Mesenchymal stem cell (in vitro differentiated cells and primary cell): ENCODE data around the gene ADAMTS17.
"Not testable (repeated sequence)": the region's sequence is repeated elsewhere in the genome, so short reads cannot be mapped to it uniquely, and the experiment has no call there.

Experiments used
- DNase-seq: peaks from one replicate; pipeline ENCODE4 v3.0.0-alpha.2; 2013
- H2AFZ ChIP-seq: one replicate; pipeline ENCODE4 v1.6.1; 2013; ENCODE audit warnings: low read depth, mild to moderate bottlenecking, control low read depth, inconsistent platforms, low read length, moderate library complexity
- H2AK5ac ChIP-seq: 2 replicates; pipeline ENCODE4 v1.6.1; 2013; ENCODE audit warnings: low read length, moderate library complexity, mild to moderate bottlenecking, inconsistent platforms; ENCODE audit not compliant: severe bottlenecking
- H2BK120ac ChIP-seq: one replicate; pipeline ENCODE4 v1.6.1; 2013; ENCODE audit warnings: low read depth, mild to moderate bottlenecking, inconsistent platforms, low read length, moderate library complexity
- H2BK12ac ChIP-seq, 2 experiments: one replicate each; pipeline ENCODE4 v1.6.1; 2013; ENCODE audit warnings: inconsistent platforms in 2 of 2, low read length in 2 of 2, mild to moderate bottlenecking in 2 of 2, moderate library complexity in 2 of 2, control low read depth in 1 of 2
- H2BK15ac ChIP-seq: one replicate; pipeline ENCODE4 v1.6.1; 2013; ENCODE audit warnings: mild to moderate bottlenecking, low read depth, inconsistent platforms; ENCODE audit not compliant: poor library complexity, severe bottlenecking
- H2BK5ac ChIP-seq: 2 replicates; pipeline ENCODE4 v1.6.1; 2013; ENCODE audit warnings: low read depth, mild to moderate bottlenecking, low read length, control low read depth, inconsistent platforms; ENCODE audit not compliant: poor library complexity, severe bottlenecking
- H3K14ac ChIP-seq, 2 experiments: one replicate each; pipeline ENCODE4 v1.6.1; 2013; ENCODE audit warnings: inconsistent platforms in 2 of 2, low read length in 2 of 2, control low read depth in 1 of 2, mild to moderate bottlenecking in 1 of 2, moderate library complexity in 1 of 2
- H3K18ac ChIP-seq, 2 experiments: one replicate each; pipeline ENCODE4 v1.6.1; 2013; ENCODE audit warnings: inconsistent platforms in 2 of 2, low read length in 2 of 2, control low read depth in 1 of 2, low read depth in 1 of 2, mild to moderate bottlenecking in 1 of 2
- H3K23ac ChIP-seq, 2 experiments: one replicate each; pipeline ENCODE4 v1.6.1; 2013; ENCODE audit warnings: inconsistent platforms in 2 of 2, low read length in 2 of 2, mild to moderate bottlenecking in 2 of 2, moderate library complexity in 2 of 2, control low read depth in 1 of 2
- H3K27ac ChIP-seq: 2 replicates; pipeline ENCODE4 v1.5.1; 2013; ENCODE audit warnings: mild to moderate bottlenecking, moderate library complexity, low read length, control low read depth, inconsistent platforms; ENCODE audit not compliant: poor library complexity, severe bottlenecking
- H3K27me3 ChIP-seq, 2 experiments: 2 replicates each; pipeline versions ENCODE4 v1.6.1 to v1.7.0; 2013; ENCODE audit warnings: low read length in 2 of 2, mild to moderate bottlenecking in 2 of 2, moderate library complexity in 2 of 2, control low read depth in 1 of 2, inconsistent platforms in 1 of 2; ENCODE audit not compliant: control insufficient read depth in 1 of 2, insufficient read depth in 1 of 2
- H3K36me3 ChIP-seq, 2 experiments: 2 replicates each; pipeline versions ENCODE4 v1.6.1 to v1.7.0; 2013; ENCODE audit warnings: low read length in 2 of 2, control low read depth in 1 of 2, inconsistent platforms in 1 of 2, low read depth in 1 of 2, mild to moderate bottlenecking in 1 of 2; ENCODE audit not compliant: insufficient read depth in 2 of 2, control insufficient read depth in 1 of 2
- H3K4ac ChIP-seq, 2 experiments: one replicate each; pipeline ENCODE4 v1.6.1; 2013; ENCODE audit warnings: inconsistent platforms in 2 of 2, low read length in 2 of 2, mild to moderate bottlenecking in 2 of 2, moderate library complexity in 2 of 2, control low read depth in 1 of 2, low read depth in 1 of 2
- H3K4me1 ChIP-seq: 2 replicates; pipeline ENCODE4 v1.6.1; 2013; ENCODE audit warnings: low read depth, low read length, control low read depth; ENCODE audit not compliant: control insufficient read depth, insufficient read depth
- H3K4me2 ChIP-seq: 2 replicates; pipeline ENCODE4 v1.6.1; 2013; ENCODE audit warnings: low read length, mild to moderate bottlenecking, inconsistent platforms; ENCODE audit not compliant: poor library complexity, severe bottlenecking
- H3K4me3 ChIP-seq, 2 experiments: 2 replicates each; pipeline versions ENCODE4 v1.5.1 to v1.7.0; 2013; ENCODE audit warnings: low read length in 2 of 2, mild to moderate bottlenecking in 2 of 2, control low read depth in 1 of 2, low read depth in 1 of 2; ENCODE audit not compliant: insufficient read depth in 1 of 2
- H3K79me1 ChIP-seq: replicated peaks from 2 replicates; pipeline ENCODE4 v1.6.1; 2013; ENCODE audit warnings: mild to moderate bottlenecking, control low read depth, low read length, inconsistent platforms; ENCODE audit not compliant: poor library complexity, severe bottlenecking
- H3K9ac ChIP-seq: 2 replicates; pipeline ENCODE4 v1.7.0; 2013; ENCODE audit warnings: mild to moderate bottlenecking, low read length, moderate library complexity
- H3K9me3 ChIP-seq: 2 replicates; pipeline ENCODE4 v1.7.0; 2013; ENCODE audit warnings: mild to moderate bottlenecking, low read length; ENCODE audit not compliant: control insufficient read depth
- H4K8ac ChIP-seq: one replicate; pipeline ENCODE4 v1.6.1; 2013; ENCODE audit warnings: inconsistent platforms, mild to moderate bottlenecking, low read length, moderate library complexity
- H4K91ac ChIP-seq: one replicate; pipeline ENCODE4 v1.6.1; 2013; ENCODE audit warnings: mild to moderate bottlenecking, low read length, inconsistent platforms
- WGBS: methylation state at CpG from one replicate; pipeline ENCODE4 v1.1.7; 2013; ENCODE audit warnings: mixed read lengths; 5-methylcytosine and 5-hydroxymethylcytosine counted together

Gene ADAMTS17

DNA sequence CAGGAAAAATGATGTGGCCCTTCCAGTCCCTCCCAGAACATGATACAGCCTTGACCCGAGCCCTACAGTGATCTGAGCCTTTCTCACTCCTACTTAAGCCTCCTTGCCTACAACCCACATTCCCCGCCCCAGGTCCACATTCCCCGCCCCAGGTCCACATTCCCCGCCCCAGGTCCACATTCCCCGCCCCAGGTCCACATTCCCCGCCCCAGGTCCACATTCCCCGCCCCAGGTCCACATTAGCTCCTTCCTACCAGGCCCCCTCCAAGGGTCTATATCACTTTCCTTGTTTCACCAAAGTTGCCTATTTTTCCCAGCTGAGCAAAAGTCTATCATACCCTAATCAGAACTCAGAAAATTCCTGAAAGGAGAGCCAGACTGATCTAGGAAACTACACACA lies 2.3 kb downstream of the ADAMTS17 start:
- H3K4me3 ChIP-seq, H4K91ac ChIP-seq, H3K36me3 ChIP-seq, H2BK12ac ChIP-seq, H3K18ac ChIP-seq, DNase-seq, H3K4me1 ChIP-seq, H3K9me3 ChIP-seq, H2BK120ac ChIP-seq, H3K23ac ChIP-seq, H2AK5ac ChIP-seq, H2BK15ac ChIP-seq, H4K8ac ChIP-seq, H3K79me1 ChIP-seq, H3K14ac ChIP-seq, H2BK5ac ChIP-seq, H3K9ac ChIP-seq, H2AFZ ChIP-seq, H3K27ac ChIP-seq, H3K4me2 ChIP-seq, H3K4ac ChIP-seq: not testable (repeated sequence)
- 68% methylated on average over 7 of the region's 7 CpGs for WGBS
- H3K27me3 ChIP-seq: peaks cover 16 to 64% of the 10 kb centered on the region in 2 experiments

DNA sequence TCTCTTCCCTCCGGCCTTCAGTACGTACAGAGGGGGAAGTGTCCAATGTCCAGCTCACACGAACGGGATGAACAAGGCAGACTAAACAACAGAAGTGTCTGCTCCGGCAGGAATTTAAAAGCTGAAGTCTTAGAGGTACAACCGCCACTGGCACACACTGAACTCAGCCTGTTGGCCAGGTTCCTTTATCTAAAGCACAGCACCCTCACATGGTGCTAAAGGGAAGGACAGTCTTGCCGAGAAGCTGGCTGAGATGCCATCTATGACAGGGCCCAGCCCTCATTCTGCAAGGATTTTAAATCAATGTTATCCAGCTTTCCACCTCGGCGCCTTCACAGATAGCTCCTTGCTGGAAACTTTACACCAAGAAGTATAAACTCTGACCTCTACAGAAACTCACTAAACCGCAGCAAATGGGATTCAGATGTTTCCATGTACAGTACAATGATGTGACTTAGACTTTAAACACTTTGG lies 2.8 kb downstream of the ADAMTS17 start:
- Histone ChIP-seq H3K9me3 (no peaks in the 10 kb centered on the region), H2AFZ (no peak overlapping the region), H3K18ac (no peak overlapping the region), H3K27me3 (peaks cover 16 to 64% of the 10 kb centered on the region in 2 experiments), H2AK5ac (no peak overlapping the region), H3K4ac (no peak overlapping the region), H3K4me3 (no peak overlapping the region), H3K79me1 (no peaks in the 10 kb centered on the region), H3K23ac (no peak overlapping the region), H3K14ac (no peak overlapping the region), H2BK5ac (no peak overlapping the region), H2BK120ac (no peak overlapping the region), H3K27ac (no peak overlapping the region), H4K8ac (no peak overlapping the region), H3K4me1 (peaks cover 6% of the 10 kb centered on the region), H2BK12ac (no peak overlapping the region), H2BK15ac (no peak overlapping the region), H4K91ac (no peak overlapping the region), H3K36me3 (peaks cover 0 to 3% of the 10 kb centered on the region in 2 experiments), H3K9ac (no peak overlapping the region), H3K4me2 (no peak overlapping the region)
- WGBS: 44% methylated on average over 10 of the region's 10 CpGs
- DNase-seq: no peak

DNA sequence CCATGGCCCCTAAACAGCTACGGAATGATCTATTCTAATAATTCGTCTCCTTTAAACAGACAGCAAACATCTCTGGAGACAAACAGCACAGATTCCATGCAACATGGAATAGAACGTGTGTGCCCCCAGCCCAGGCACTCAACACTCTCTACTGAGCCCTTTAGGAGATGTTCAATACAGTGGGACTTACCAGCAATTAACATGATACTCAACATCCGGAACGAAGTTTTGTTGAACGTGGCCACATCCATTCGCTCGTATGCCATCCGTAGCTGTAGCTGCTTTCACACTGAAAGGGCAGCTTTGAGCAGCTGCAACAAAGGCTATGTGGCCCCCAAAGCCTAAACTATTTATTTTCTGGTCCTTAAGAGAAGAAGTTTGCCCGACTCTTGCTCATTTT lies 3.5 kb downstream of the ADAMTS17 start:
- no peak overlapping the region for H2AK5ac ChIP-seq
- no peak overlapping the region for H3K4ac ChIP-seq
- H3K9me3 ChIP-seq: no peaks in the 10 kb centered on the region
- H3K27me3 ChIP-seq: peaks cover 16 to 67% of the 10 kb centered on the region in 2 experiments
- no peak overlapping the region for H2BK120ac ChIP-seq
- DNase-seq: no peak
- no peak overlapping the region for H3K14ac ChIP-seq
- no peak overlapping the region for H3K27ac ChIP-seq
- H3K18ac ChIP-seq: no peak overlapping the region
- peaks cover 0 to 3% of the 10 kb centered on the region in 2 experiments for H3K36me3 ChIP-seq
- H4K8ac ChIP-seq: no peak overlapping the region
- no peak overlapping the region for H2AFZ ChIP-seq
- no peak overlapping the region for H2BK15ac ChIP-seq
- H2BK12ac ChIP-seq: no peak overlapping the region
- H2BK5ac ChIP-seq: no peak overlapping the region
- no peaks in the 10 kb centered on the region for H3K79me1 ChIP-seq
- H3K23ac ChIP-seq: no peak overlapping the region
- H3K4me3 ChIP-seq: no peak overlapping the region
- H3K4me1 ChIP-seq: peaks cover 6% of the 10 kb centered on the region
- WGBS: 78% methylated on average over 10 of the region's 10 CpGs
- no peak overlapping the region for H3K4me2 ChIP-seq
- no peak overlapping the region for H3K9ac ChIP-seq
- H4K91ac ChIP-seq: no peak overlapping the region

- Histone ChIP-seq H3K79me1 (no peaks in the 10 kb centered on the region), H3K23ac (no peak overlapping the region), H2BK120ac (no peak overlapping the region), H2BK15ac (no peak overlapping the region), H3K18ac (no peak overlapping the region), H3K4me3 (no peak overlapping the region), H3K36me3 (peaks cover 0 to 3% of the 10 kb centered on the region in 2 experiments), H3K4me2 (no peak overlapping the region), H3K9me3 (no peaks in the 10 kb centered on the region), H4K8ac (no peak overlapping the region), H2BK12ac (no peak overlapping the region), H2AFZ (no peak overlapping the region), H3K9ac (no peak overlapping the region), H3K27me3 (peaks cover 12 to 69% of the 10 kb centered on the region in 2 experiments), H4K91ac (no peak overlapping the region), H2BK5ac (no peak overlapping the region), H2AK5ac (no peak overlapping the region), H3K4ac (no peak overlapping the region), H3K14ac (no peak overlapping the region), H3K27ac (no peak overlapping the region), H3K4me1 (peaks cover 6% of the 10 kb centered on the region)
- 69% methylated on average over 17 of the region's 17 CpGs for WGBS
- no peak for DNase-seq
Measured at GRCh38 chr15:100337096-100338044, 4.4 kb downstream of the ADAMTS17 start.
